ENCODE data around the gene GPN1. TPM values are rescaled to one million over a fixed set of nuclear protein-coding genes. Genes with fewer than 3 reads are reported as not detected.

GPN1 gene
- total RNA-seq, 1 experiment from 2014 or later: 45.1 TPM

DNA sequence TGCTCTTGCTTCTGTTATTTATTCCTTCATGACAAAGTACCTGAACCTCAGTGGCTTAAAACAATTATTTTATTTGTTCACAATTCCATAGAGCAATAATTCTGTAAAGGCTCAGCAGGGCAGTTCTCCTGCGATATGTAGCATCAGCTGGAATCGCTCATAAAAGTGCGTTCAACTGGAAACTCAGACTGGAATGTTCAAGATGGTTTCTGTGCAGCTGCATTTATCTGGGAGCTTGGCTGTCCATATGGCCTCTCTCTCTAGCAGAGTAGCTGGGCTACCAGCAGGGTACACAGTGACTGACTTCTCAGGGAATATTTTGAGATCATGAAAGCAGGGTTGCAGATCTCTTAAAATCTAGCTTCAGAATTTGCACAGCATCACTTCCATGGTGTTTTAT is 13.5 kb upstream of the GPN1 start:
- Histone ChIP-seq H3K9me3 (ENCODE audit: insufficient read depth, low read depth) (no peaks in the 10 kb centered on the region), H4K20me1 (ENCODE audit: insufficient read depth) (no peaks in the 10 kb centered on the region; the same call in none of the 2 replicates), H3K27ac (no peak overlapping the region), H3K27me3 (ENCODE audit: insufficient read depth, low read depth) (no peaks in the 10 kb centered on the region), H3K36me3 (ENCODE audit: low read depth) (peaks cover 38% of the 10 kb centered on the region), H2AFZ (no peak overlapping the region), H3F3A (ENCODE audit: insufficient read depth, low read depth) (peaks cover 19% of the 10 kb centered on the region), H3K4me3 (no peak overlapping the region), H3K9me2 (ENCODE audit: insufficient read depth) (no peaks in the 10 kb centered on the region), H3K4me1 (replicated peaks; ENCODE audit: insufficient read depth) (no peaks in the 10 kb centered on the region), H3K79me2 (ENCODE audit: low read depth) (peaks cover 7% of the 10 kb centered on the region), H3K4me2 (no peak overlapping the region)
- ChIA-PET POLR2A (ENCODE audit: unreplicated experiment) (no interaction called here), CTCF (interaction anchor here (0.8 kb wide), 1 partner anchor 769 kb away, joined by 3 read pairs; no protein-coding TSS in a partner anchor)
- no peak for DNase-seq
- TF ChIP-seq, protein P1, sequence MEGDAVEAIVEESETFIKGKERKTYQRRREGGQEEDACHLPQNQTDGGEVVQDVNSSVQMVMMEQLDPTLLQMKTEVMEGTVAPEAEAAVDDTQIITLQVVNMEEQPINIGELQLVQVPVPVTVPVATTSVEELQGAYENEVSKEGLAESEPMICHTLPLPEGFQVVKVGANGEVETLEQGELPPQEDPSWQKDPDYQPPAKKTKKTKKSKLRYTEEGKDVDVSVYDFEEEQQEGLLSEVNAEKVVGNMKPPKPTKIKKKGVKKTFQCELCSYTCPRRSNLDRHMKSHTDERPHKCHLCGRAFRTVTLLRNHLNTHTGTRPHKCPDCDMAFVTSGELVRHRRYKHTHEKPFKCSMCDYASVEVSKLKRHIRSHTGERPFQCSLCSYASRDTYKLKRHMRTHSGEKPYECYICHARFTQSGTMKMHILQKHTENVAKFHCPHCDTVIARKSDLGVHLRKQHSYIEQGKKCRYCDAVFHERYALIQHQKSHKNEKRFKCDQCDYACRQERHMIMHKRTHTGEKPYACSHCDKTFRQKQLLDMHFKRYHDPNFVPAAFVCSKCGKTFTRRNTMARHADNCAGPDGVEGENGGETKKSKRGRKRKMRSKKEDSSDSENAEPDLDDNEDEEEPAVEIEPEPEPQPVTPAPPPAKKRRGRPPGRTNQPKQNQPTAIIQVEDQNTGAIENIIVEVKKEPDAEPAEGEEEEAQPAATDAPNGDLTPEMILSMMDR (conservative IDR thresholded peaks at IDR 0.05): no peak
- intact Hi-C loops (cut with micrococcal nuclease; ENCODE audit: unreplicated experiment): no loop called here
- BruUV-seq (replicated peaks): no TSS peak

DNA sequence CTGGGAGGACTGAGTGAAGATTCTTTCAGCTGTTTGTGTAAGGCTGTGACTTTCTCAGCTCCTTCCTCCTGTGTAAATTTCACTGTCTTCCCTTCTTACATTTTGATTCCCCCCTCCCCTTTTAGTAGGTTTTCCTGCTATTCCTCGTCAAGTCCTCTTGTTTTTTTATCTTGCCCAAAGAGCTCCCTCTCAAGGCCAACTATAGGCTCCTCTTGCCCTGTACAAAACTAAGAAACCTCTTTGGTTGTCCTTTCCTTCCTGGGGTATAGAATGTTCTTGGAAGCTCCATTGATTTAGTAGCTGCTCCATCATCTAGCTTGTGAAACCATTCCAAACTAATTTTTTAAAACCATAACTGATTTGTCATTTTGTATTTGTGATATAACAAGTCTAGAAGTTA is 7.3 kb upstream of the GPN1 start:
- ChIA-PET CTCF (interaction anchor here (0.6 kb wide), 1 partner anchor 167 kb away, joined by 4 read pairs; no protein-coding TSS in a partner anchor), POLR2A (ENCODE audit: unreplicated experiment) (no interaction called here)
- no peaks in the 10 kb centered on the region for H3K9me2 ChIP-seq (ENCODE audit: insufficient read depth)
- H3K4me3 ChIP-seq: no peak overlapping the region
- intact Hi-C loops (cut with micrococcal nuclease; ENCODE audit: unreplicated experiment): no loop called here
- peaks cover 7% of the 10 kb centered on the region for H3K4me1 ChIP-seq (replicated peaks; ENCODE audit: insufficient read depth)
- no peak overlapping the region for H3K4me2 ChIP-seq
- H3F3A ChIP-seq (ENCODE audit: insufficient read depth, low read depth): peaks cover 21% of the 10 kb centered on the region
- no peaks in the 10 kb centered on the region for H3K27me3 ChIP-seq (ENCODE audit: insufficient read depth, low read depth)
- H3K9me3 ChIP-seq (ENCODE audit: insufficient read depth, low read depth): no peaks in the 10 kb centered on the region
- no peak overlapping the region for H2AFZ ChIP-seq
- no peaks in the 10 kb centered on the region; the same call in 1 of the 2 replicates for H4K20me1 ChIP-seq (ENCODE audit: insufficient read depth)
- no peaks in the 10 kb centered on the region for H3K79me2 ChIP-seq (ENCODE audit: low read depth)
- DNase-seq: no peak
- BruUV-seq (replicated peaks): no TSS peak
- no peak overlapping the region for H3K27ac ChIP-seq
- peaks cover 46% of the 10 kb centered on the region for H3K36me3 ChIP-seq (ENCODE audit: low read depth)
- TF ChIP-seq, protein P1 (conservative IDR thresholded peaks at IDR 0.05): no peak
- no peak for TF ChIP-seq EZH2 (IDR thresholded peaks at IDR 0.05; ENCODE audit: low read depth)

DNA sequence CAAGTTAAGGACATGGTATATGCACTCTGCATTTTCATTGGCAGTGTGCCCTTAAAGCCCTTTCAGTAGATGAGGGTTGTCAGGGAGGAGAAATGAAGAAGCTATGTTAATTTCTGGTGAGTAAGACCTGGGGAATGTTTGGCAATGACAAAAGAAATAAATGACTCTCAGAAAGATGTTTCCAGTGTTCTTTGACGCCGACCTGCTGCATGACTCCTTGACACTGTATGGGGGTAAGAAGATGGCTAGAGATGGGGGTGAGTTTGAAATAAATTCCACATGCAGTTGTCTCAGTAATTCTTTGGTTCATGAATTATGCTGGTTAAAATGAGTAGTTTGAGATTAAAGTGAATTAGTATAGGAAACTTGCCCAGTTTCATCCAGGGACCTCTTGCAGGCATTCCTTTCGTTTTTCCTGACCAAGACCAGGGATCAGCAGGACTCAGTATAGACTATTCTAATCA is 5.9 kb upstream of the GPN1 start:
- Histone ChIP-seq H3K4me2 (no peak overlapping the region), H2AFZ (no peak overlapping the region)

More for the DNA sequence above, 5.9 kb upstream of the GPN1 start:
- no peaks in the 10 kb centered on the region; the same call in 1 of the 2 replicates for H4K20me1 ChIP-seq (ENCODE audit: insufficient read depth)
- no peak overlapping the region for H3K27ac ChIP-seq
- no peaks in the 10 kb centered on the region for H3K79me2 ChIP-seq (ENCODE audit: low read depth)
- H3K4me1 ChIP-seq (replicated peaks; ENCODE audit: insufficient read depth): peaks cover 21% of the 10 kb centered on the region
- DNase-seq: no peak
- ChIA-PET CTCF (no interaction called here), POLR2A (ENCODE audit: unreplicated experiment) (no interaction called here)
- no peak overlapping the region for H3K4me3 ChIP-seq
- TF ChIP-seq EZH2 (IDR thresholded peaks at IDR 0.05; ENCODE audit: low read depth): no peak
- TF ChIP-seq, protein P1 (conservative IDR thresholded peaks at IDR 0.05): no peak
- no TSS peak for BruUV-seq (replicated peaks)
- H3F3A ChIP-seq (ENCODE audit: insufficient read depth, low read depth): peaks cover 28% of the 10 kb centered on the region
- H3K36me3 ChIP-seq (ENCODE audit: low read depth): peaks cover 39% of the 10 kb centered on the region
- H3K27me3 ChIP-seq (ENCODE audit: insufficient read depth, low read depth): no peaks in the 10 kb centered on the region
- H3K9me3 ChIP-seq (ENCODE audit: insufficient read depth, low read depth): no peaks in the 10 kb centered on the region
- intact Hi-C loops (cut with micrococcal nuclease; ENCODE audit: unreplicated experiment): no loop called here
- H3K9me2 ChIP-seq (ENCODE audit: insufficient read depth): no peaks in the 10 kb centered on the region
